SK-N-SH (cell line): ENCODE results near the gene FGF22.

Source experiments
- TAF1 ChIP-seq: IDR thresholded peaks from 2 replicates; pipeline ENCODE4 v1.6.1; 2012; ENCODE audit warnings: low read depth, mild to moderate bottlenecking, low read length, moderate library complexity, borderline replicate concordance
- TF ChIP-seq, protein P1 (sequence below): fragments of 200-600 bp; sonication (generic); IDR thresholded peaks from 2 replicates; pipeline ENCODE4 v1.6.1; 2017; ENCODE audit warnings: antibody characterized with exemption, mild to moderate bottlenecking, moderate library complexity

DNA sequence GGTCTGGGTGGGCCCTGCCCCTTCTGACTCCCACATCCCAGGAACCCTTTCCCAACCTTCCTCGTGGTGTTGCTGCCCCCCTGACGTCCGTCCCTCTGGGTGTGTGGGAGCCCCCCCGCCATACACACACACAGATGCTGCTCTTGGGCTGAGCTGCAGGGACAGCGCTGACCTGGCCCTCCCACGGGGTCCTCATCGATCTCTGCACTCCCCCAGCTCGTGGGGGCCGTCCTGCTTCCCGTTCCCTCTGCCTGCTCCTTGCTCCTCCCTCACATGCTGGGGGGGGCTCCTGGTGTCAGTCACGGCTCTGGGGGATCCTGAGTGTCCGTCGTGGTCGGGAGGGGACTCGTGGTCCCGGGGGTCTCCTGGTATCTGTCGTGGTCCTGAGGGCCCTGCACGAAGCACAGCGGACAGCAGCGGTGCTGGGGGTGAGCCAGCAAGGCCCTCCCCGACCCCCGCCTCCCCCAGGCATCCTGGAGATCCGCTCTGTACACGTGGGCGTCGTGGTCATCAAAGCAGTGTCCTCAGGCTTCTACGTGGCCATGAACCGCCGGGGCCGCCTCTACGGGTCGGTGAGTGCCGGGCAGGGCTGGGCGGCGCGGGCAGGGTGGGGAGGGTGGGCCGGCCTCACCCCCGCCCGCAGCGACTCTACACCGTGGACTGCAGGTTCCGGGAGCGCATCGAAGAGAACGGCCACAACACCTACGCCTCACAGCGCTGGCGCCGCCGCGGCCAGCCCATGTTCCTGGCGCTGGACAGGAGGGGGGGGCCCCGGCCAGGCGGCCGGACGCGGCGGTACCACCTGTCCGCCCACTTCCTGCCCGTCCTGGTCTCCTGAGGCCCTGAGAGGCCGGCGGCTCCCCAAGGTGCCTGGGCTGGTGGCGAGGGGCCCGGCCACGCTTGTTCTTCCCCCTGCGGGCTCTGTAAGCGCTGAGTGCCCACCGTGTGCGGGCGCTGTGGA, 3.4 kb downstream of the FGF22 start:
- TF ChIP-seq, protein P1, sequence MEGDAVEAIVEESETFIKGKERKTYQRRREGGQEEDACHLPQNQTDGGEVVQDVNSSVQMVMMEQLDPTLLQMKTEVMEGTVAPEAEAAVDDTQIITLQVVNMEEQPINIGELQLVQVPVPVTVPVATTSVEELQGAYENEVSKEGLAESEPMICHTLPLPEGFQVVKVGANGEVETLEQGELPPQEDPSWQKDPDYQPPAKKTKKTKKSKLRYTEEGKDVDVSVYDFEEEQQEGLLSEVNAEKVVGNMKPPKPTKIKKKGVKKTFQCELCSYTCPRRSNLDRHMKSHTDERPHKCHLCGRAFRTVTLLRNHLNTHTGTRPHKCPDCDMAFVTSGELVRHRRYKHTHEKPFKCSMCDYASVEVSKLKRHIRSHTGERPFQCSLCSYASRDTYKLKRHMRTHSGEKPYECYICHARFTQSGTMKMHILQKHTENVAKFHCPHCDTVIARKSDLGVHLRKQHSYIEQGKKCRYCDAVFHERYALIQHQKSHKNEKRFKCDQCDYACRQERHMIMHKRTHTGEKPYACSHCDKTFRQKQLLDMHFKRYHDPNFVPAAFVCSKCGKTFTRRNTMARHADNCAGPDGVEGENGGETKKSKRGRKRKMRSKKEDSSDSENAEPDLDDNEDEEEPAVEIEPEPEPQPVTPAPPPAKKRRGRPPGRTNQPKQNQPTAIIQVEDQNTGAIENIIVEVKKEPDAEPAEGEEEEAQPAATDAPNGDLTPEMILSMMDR: no peak
- no peak for TF ChIP-seq TAF1
